Measurements from ENCODE around the gene CRK.

The CRK gene

DNA sequence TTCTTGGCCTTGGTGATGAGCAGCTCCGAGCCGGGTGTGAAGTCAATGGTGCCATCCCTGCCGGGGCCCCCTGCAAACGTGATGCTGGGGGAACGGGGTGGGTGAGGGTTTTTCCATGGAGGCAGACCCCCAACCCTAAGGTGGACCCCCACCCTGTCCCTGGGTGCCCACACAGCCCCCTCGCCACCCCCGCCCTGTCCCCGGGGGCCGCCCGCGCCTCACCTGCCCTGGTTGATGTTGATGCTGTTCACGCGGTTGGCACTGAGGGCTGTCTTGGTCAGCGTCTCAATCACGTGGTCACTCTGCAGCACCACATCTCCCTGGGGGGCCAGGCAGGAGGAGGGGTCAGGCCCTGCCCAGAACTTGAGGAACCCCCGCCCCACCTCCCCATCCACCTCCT, 11.2 kb upstream of the CRK start:
- TF ChIP-seq POLR2AphosphoS5 (IDR thresholded peaks at IDR 0.05; ENCODE audit: low read depth, low read length) (no peak), REST (IDR thresholded peaks at IDR 0.05; ENCODE audit: insufficient read depth in 1 of 2, low read depth in 2 of 2, low read length in 2 of 2) (no peak), SIN3A (IDR thresholded peaks at IDR 0.05; ENCODE audit: borderline replicate concordance, insufficient read depth, low read length) (no peak)

DNA sequence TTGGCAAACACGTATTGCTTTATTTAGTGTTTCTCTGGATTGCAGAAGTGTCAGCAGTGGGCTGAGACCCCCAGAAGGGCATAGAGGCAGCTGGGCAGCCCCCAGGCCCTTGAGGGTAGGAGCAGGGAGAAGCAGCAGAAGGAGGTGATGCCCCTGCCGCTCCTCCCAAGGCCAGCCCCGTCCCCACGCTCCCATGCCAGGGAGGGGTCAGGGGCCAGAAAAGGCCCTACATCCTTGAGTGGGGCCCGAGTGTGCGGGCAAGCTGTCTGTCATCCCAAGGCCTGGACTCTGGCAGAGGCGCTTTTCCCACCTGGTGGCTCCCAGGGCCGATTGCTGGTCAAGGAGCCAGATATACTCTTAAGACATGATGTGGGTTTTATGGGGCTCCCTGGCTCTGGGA, 8.2 kb upstream of the CRK start:
- TF ChIP-seq REST (IDR thresholded peaks at IDR 0.05; ENCODE audit: insufficient read depth in 1 of 2, low read depth in 2 of 2, low read length in 2 of 2) (no peak), TAF1 (IDR thresholded peaks at IDR 0.05; ENCODE audit: borderline replicate concordance, insufficient read depth, low read length) (no peak), SIN3A (IDR thresholded peaks at IDR 0.05; ENCODE audit: borderline replicate concordance, insufficient read depth, low read length) (no peak), FOXP2 (optimal IDR thresholded peaks at IDR 0.05; ENCODE audit: borderline replicate concordance, extremely low read depth, extremely low read length, insufficient read depth) (no peak), POLR2AphosphoS5 (IDR thresholded peaks at IDR 0.05; ENCODE audit: low read depth, low read length) (no peak)

DNA sequence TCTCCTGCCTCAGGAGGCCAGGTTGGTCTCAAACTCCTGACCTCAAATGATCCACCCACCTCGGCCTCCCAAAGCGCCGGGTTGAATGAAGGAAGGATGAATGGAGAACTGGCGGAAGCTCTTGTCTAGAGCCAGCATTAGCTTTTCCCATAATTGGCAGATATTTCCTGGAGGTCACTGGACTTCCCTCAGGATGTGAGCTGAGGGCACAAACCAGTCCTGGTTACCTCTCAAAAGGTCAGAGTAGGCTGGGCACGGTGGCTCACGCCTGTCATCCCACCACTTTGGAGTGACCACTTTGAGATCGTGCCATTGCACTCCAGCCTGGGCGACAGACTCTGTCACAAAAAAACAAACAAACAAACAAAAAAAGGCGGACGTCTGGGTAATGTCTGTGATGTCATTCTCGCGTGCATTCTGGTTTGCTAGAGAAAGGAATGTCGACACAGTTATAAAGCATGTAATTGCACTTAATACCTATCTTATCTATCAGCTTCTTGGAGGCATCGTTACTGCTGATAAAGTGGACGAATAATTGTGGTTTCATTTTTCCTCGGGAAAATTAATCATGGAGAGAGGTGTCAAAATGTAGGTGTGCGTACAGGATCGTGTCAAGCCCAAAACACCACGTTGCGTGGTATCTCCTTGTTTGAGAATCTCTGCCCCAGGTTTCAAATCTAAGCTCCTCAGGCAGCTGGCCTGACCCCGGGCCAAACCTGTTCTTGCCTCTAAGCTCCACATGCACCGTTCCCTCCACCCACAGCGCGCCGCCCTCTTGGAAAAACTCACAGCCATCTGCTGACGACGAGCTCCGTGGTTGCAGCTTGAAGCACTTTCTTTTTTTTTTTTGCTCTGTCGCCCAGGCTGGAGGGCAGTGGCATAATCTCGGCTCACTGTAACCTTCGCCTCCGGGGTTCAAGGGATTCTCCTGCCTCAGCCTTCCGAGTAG, 6.4 kb upstream of the CRK start:
- no peak for TF ChIP-seq FOXP2 (optimal IDR thresholded peaks at IDR 0.05; ENCODE audit: borderline replicate concordance, extremely low read depth, extremely low read length, insufficient read depth)
- TF ChIP-seq REST (IDR thresholded peaks at IDR 0.05; ENCODE audit: insufficient read depth in 1 of 2, low read depth in 2 of 2, low read length in 2 of 2) = no peak
- no peak for TF ChIP-seq SIN3A (IDR thresholded peaks at IDR 0.05; ENCODE audit: borderline replicate concordance, insufficient read depth, low read length)
- no peak for TF ChIP-seq POLR2AphosphoS5 (IDR thresholded peaks at IDR 0.05; ENCODE audit: low read depth, low read length)

DNA sequence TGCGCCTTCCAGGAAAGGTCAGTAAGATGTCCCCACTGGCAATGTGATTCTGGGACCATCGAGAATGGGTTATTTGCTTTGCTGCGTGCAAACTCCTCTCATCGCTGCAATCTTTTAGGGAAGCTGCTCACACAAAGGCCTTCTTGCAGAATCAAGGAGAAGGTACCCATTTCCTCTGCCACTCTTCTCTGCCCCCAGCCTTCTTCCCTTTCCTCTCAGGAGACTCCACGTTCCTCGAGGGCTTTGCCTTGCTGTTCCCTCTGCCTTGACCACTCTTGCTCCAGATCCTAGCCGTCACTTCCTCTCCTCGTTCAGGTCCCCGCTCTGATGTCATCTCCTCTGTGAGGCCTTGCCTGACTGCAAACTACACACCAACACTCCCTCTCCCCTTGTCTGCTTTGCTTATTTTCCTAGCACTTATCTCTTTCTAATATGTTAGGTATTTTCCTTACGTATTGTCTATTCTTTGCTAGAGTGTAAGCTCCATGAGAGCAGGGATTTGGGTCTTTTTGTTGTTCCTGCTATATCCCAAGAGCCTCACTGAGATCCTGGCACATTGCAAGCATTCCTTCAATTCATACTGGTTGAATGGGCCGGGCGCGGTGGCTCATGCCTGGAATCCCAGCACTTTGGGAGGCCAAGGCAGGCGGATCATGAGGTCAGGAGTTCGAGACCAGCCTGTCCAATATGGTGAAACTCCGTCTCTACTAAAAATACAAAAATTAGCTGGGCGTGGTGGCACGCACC, 5.3 kb upstream of the CRK start:
- TF ChIP-seq TAF1 (IDR thresholded peaks at IDR 0.05; ENCODE audit: borderline replicate concordance, insufficient read depth, low read length) (no peak), SIN3A (IDR thresholded peaks at IDR 0.05; ENCODE audit: borderline replicate concordance, insufficient read depth, low read length) (no peak), POLR2AphosphoS5 (IDR thresholded peaks at IDR 0.05; ENCODE audit: low read depth, low read length) (no peak), FOXP2 (optimal IDR thresholded peaks at IDR 0.05; ENCODE audit: borderline replicate concordance, extremely low read depth, extremely low read length, insufficient read depth) (no peak), REST (IDR thresholded peaks at IDR 0.05; ENCODE audit: insufficient read depth in 1 of 2, low read depth in 2 of 2, low read length in 2 of 2) (no peak)
